Activated CD8-positive, alpha-beta memory T cell treated with anti-CD3 and anti-CD28 coated beads for 4 hours (primary cell): ENCODE results near the gene HEG1.

Source experiments
- DNase-seq, 2 donors: peaks; one replicate each; pipeline ENCODE4 v3.0.0-alpha.2; 2020; ENCODE audit warnings: low read depth in 2 of 2

The HEG1 gene

GRCh38 chr3:125048282-125048681 is 7.5 kb downstream of the HEG1 start:
- no peak for DNase-seq

GRCh38 chr3:125045965-125046364 is 9.8 kb downstream of the HEG1 start:
- no peak for DNase-seq

- no peak for DNase-seq
These were observed 10.6 kb downstream of the HEG1 start for GRCh38 chr3:125045194-125045593.

- no peak for DNase-seq
These were observed 12.1 kb downstream of the HEG1 start for GRCh38 chr3:125043599-125044151.

- no peak for DNase-seq
These were observed 12.9 kb downstream of the HEG1 start for GRCh38 chr3:125042725-125043406.

GRCh38 chr3:125039131-125040100 is 16.4 kb downstream of the HEG1 start:
- DNase-seq = no peak

- DNase-seq = no peak
These were observed 18.2 kb downstream of the HEG1 start for GRCh38 chr3:125037498-125038150.

GRCh38 chr3:125035217-125035616 is 20.6 kb downstream of the HEG1 start:
- DNase-seq = no peak

GRCh38 chr3:125033616-125034015 is 22.2 kb downstream of the HEG1 start:
- no peak for DNase-seq

GRCh38 chr3:125033135-125033534 is 22.7 kb downstream of the HEG1 start:
- no peak for DNase-seq

GRCh38 chr3:125032683-125033082 is 23.1 kb downstream of the HEG1 start:
- no peak for DNase-seq

- DNase-seq = no peak
These were observed 23.6 kb downstream of the HEG1 start for GRCh38 chr3:125032100-125032643.

GRCh38 chr3:125031544-125031943 is 24.3 kb downstream of the HEG1 start:
- no peak for DNase-seq

GRCh38 chr3:125028657-125029056 is 27.1 kb downstream of the HEG1 start:
- no peak for DNase-seq

- no peak for DNase-seq
These were observed 30.2 kb downstream of the HEG1 start for GRCh38 chr3:125025642-125026041.

- no peak for DNase-seq
These were observed 31.0 kb downstream of the HEG1 start for GRCh38 chr3:125024817-125025216.

- DNase-seq = no peak
These were observed 31.8 kb downstream of the HEG1 start for GRCh38 chr3:125023833-125024555.

GRCh38 chr3:125022206-125022605 is 33.6 kb downstream of the HEG1 start:
- no peak for DNase-seq

GRCh38 chr3:125019271-125019670 is 36.5 kb downstream of the HEG1 start:
- DNase-seq = no peak

GRCh38 chr3:125017406-125017805 is 38.4 kb downstream of the HEG1 start:
- no peak for DNase-seq

- no peak for DNase-seq
These were observed 41.1 kb downstream of the HEG1 start for GRCh38 chr3:125014570-125015179.
